ENCODE measurements around the gene XYLT2. TPM values are rescaled to one million over a fixed set of nuclear protein-coding genes. Genes with fewer than 3 reads are reported as not detected.

Gene XYLT2
- total and polyA plus RNA-seq, 2 of the 13 experiments (the other 11 are each of a cell fraction or from before 2014, with no cell fraction given) = 17.0 to 22.1 TPM

DNA sequence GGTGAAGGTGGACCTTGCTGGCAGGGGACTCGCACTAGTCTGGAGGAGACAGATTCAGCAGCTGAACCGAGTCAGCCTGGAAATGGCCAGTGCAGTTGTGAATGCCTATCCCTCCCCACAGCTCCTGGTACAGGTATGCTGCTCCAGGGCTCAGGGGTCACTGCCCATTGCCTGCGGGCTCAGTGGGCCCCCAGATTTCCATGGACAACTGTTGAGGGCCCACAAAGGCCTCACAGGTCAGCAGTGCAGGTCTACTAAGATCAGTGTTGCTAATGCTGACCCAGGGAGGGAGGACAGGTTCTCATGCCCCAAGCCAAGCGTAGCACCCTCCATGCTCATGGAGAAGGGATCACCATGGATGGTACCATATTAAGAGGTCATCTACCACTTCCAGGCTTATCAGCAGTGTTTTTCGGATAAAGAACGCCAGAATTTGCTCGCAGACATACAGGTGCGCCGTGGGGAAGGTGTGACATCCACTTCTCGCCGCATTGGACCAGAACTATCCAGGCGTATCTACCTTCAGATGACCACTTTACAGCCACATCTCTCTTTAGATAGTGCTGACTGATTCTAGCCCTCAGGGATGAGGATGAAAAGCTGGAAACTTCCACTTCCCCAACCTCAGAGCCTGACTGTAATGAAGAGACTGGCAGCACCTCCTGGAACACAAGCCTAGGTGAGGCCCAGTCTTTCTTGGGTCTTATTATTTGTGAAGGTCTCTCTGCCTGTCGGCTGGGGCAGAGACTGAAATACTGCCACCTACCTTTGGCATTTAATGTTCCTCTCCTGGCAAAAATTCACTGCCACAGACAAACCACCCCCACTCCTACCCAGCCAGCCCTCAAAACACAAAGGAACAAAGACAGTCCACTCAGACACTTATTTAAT, 34.7 kb downstream of the XYLT2 start (continued):
- TF ChIP-seq PITX1 (CRISPR knock-in tag; IDR thresholded peaks at IDR 0.05) (no peak), JUNB (CRISPR knock-in tag; IDR thresholded peaks at IDR 0.05; ENCODE audit: borderline replicate concordance) (no peak), POLR2A (IDR thresholded peaks at IDR 0.05; ENCODE audit: insufficient read depth in 1 of 2, low read depth in 2 of 2, low read length in 2 of 2) (peak in 1 of 2 experiments; percentile 60; a peak in 3 of 4 replicates), SOX13 (IDR thresholded peaks at IDR 0.05) (no peak), SOX13 (CRISPR knock-in tag; conservative IDR thresholded peaks at IDR 0.05 in 1 of 2, IDR thresholded peaks at IDR 0.05 in 1 of 2) (0 out of 4 replicates have a peak, but pooled peaks of 1 of the 2 experiments have one; percentile 48), ZNF614 (CRISPR knock-in tag; IDR thresholded peaks at IDR 0.05; ENCODE audit: borderline replicate concordance) (no peak)
- TF ChIP-seq, protein P1, sequence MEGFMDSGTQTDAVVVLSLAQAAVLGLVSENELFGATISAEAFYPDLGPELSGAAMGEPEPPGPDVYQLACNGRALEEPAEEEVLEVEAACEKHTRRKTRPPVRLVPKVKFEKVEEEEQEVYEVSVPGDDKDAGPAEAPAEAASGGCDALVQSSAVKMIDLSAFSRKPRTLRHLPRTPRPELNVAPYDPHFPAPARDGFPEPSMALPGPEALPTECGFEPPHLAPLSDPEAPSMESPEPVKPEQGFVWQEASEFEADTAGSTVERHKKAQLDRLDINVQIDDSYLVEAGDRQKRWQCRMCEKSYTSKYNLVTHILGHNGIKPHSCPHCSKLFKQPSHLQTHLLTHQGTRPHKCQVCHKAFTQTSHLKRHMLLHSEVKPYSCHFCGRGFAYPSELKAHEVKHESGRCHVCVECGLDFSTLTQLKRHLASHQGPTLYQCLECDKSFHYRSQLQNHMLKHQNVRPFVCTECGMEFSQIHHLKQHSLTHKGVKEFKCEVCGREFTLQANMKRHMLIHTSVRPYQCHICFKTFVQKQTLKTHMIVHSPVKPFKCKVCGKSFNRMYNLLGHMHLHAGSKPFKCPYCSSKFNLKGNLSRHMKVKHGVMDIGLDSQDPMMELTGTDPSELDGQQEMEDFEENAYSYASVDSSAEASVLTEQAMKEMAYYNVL (CRISPR knock-in tag; IDR thresholded peaks at IDR 0.05; ENCODE audit: borderline replicate concordance) = no peak
- TF ChIP-seq, protein P2, sequence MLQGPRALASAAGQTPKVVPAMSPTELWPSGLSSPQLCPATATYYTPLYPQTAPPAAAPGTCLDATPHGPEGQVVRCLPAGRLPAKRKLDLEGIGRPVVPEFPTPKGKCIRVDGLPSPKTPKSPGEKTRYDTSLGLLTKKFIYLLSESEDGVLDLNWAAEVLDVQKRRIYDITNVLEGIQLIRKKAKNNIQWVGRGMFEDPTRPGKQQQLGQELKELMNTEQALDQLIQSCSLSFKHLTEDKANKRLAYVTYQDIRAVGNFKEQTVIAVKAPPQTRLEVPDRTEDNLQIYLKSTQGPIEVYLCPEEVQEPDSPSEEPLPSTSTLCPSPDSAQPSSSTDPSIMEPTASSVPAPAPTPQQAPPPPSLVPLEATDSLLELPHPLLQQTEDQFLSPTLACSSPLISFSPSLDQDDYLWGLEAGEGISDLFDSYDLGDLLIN (CRISPR knock-in tag; IDR thresholded peaks at IDR 0.05; ENCODE audit: borderline replicate concordance) = no peak
- TF ChIP-seq, protein P3, sequence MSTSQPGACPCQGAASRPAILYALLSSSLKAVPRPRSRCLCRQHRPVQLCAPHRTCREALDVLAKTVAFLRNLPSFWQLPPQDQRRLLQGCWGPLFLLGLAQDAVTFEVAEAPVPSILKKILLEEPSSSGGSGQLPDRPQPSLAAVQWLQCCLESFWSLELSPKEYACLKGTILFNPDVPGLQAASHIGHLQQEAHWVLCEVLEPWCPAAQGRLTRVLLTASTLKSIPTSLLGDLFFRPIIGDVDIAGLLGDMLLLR (CRISPR knock-in tag; IDR thresholded peaks at IDR 0.05) = no peak

Measured in HepG2 (cell line).